Epithelial cell of esophagus (primary cell): ENCODE measurements around the gene OR51A4.

Experiments
- DNase-seq: peaks from one replicate; pipeline ENCODE4 v3.0.0; 2010; ENCODE audit warnings: low read depth
- H3K4me3 ChIP-seq: 2 replicates; pipeline ENCODE4 v1.5.1; 2011; ENCODE audit warnings: mild to moderate bottlenecking, low read length, control low read depth
- CTCF ChIP-seq: IDR thresholded peaks from 2 replicates; pipeline ENCODE4 v1.5.1; 2011; ENCODE audit warnings: low read depth, mild to moderate bottlenecking, low read length, control low read depth, inconsistent platforms; ENCODE audit not compliant: insufficient read depth; ENCODE audit errors: missing control alignments

Gene OR51A4

GRCh38 chr11:4922304-4922703, 25.1 kb downstream of the OR51A4 start:
- TF ChIP-seq CTCF: no peak
- H3K4me3 ChIP-seq: no peak overlapping the region
- no peak for DNase-seq

- DNase-seq: peak; percentile 30
Measured at GRCh38 chr11:4921796-4922195, 25.6 kb downstream of the OR51A4 start.

GRCh38 chr11:4919250-4919649, 28.2 kb downstream of the OR51A4 start, which contains the start of gene OR51G2:
TSS of gene OR51G2 (minus strand) at chr11:4919350. CDS start at chr11:4915663, 3,687 bp downstream.
- H3K4me3 ChIP-seq: no peak within 1 kb of the TSS
- TF ChIP-seq CTCF: no peak
- no peak for DNase-seq

More at GRCh38 chr11:4921796-4922195, 25.6 kb downstream of the OR51A4 start:
- no peak overlapping the region for H3K4me3 ChIP-seq
- no peak for TF ChIP-seq CTCF

GRCh38 chr11:4916581-4916980, 30.8 kb downstream of the OR51A4 start:
- H3K4me3 ChIP-seq: no peak overlapping the region
- no peak for TF ChIP-seq CTCF
- DNase-seq: no peak

GRCh38 chr11:4903484-4903883, 43.9 kb downstream of the OR51A4 start, which contains the start of gene OR51A7:
TSS of gene OR51A7 (plus strand) at chr11:4903783. CDS start at chr11:4907370, 3,587 bp downstream.
- no peak for DNase-seq
- TF ChIP-seq CTCF: no peak
- H3K4me3 ChIP-seq: no peak within 1 kb of the TSS
